ENCODE results near the gene MAT2B.

Gene MAT2B

GRCh38 chr5:163505368-163506094 lies at the start of gene MAT2B (continued):
- TF ChIP-seq ZSCAN16 (tag by site-specific recombination; IDR thresholded peaks at IDR 0.05) (peak; percentile 90), PRDM2 (tag by site-specific recombination; IDR thresholded peaks at IDR 0.05; ENCODE audit: borderline replicate concordance) (no peak), ZNF560 (tag by site-specific recombination; IDR thresholded peaks at IDR 0.05; ENCODE audit: borderline replicate concordance) (no peak), ZNF521 (tag by site-specific recombination; IDR thresholded peaks at IDR 0.05) (no peak), ZFP69B (tag by site-specific recombination; IDR thresholded peaks at IDR 0.05) (peak; percentile 21; the same call in 1 of the 2 replicates), ZFP41 (tag by site-specific recombination; IDR thresholded peaks at IDR 0.05; ENCODE audit: borderline replicate concordance) (no peak), WT1 (tag by site-specific recombination; IDR thresholded peaks at IDR 0.05) (peak; percentile 57), ZNF202 (tag by site-specific recombination; IDR thresholded peaks at IDR 0.05; ENCODE audit: borderline replicate concordance) (no peak), ZNF354C (tag by site-specific recombination; IDR thresholded peaks at IDR 0.05; ENCODE audit: borderline replicate concordance, low read depth) (no peak), ZNF488 (tag by site-specific recombination; IDR thresholded peaks at IDR 0.05) (no peak), ZNF2 (tag by site-specific recombination; IDR thresholded peaks at IDR 0.05) (peak; percentile 57), PRDM6 (tag by site-specific recombination; IDR thresholded peaks at IDR 0.05) (peak; percentile 94), ZNF175 (tag by site-specific recombination; IDR thresholded peaks at IDR 0.05) (no peak), HOXD13 (CRISPR knock-in tag; IDR thresholded peaks at IDR 0.05; ENCODE audit: borderline replicate concordance) (no peak), PRDM10 (tag by site-specific recombination; IDR thresholded peaks at IDR 0.05) (peak; percentile 54), ZNF555 (tag by site-specific recombination; conservative IDR thresholded peaks at IDR 0.05) (no peak), ZNF670 (tag by site-specific recombination; IDR thresholded peaks at IDR 0.05; ENCODE audit: low read depth) (no peak), ZNF10 (tag by site-specific recombination; IDR thresholded peaks at IDR 0.05) (no peak), ZNF654 (tag by site-specific recombination; IDR thresholded peaks at IDR 0.05; ENCODE audit: low read depth) (no peak), KLF1 (tag by site-specific recombination; IDR thresholded peaks at IDR 0.05) (peak; percentile 84), BCL11A (tag by site-specific recombination; IDR thresholded peaks at IDR 0.05; ENCODE audit: low read depth) (peak; percentile 64; the same call in 1 of the 2 replicates), ZNF530 (tag by site-specific recombination; IDR thresholded peaks at IDR 0.05; ENCODE audit: low read depth) (no peak), ZNF843 (tag by site-specific recombination; IDR thresholded peaks at IDR 0.05) (peak; percentile 58; the same call in 1 of the 2 replicates), ZNF274 (IDR thresholded peaks at IDR 0.05; ENCODE audit: low read length) (no peak), ZNF274 (tag by site-specific recombination; IDR thresholded peaks at IDR 0.05; ENCODE audit: borderline replicate concordance) (no peak), ZBTB8A (tag by site-specific recombination; IDR thresholded peaks at IDR 0.05) (peak; percentile 86), ELK4 (IDR thresholded peaks at IDR 0.05; ENCODE audit: borderline replicate concordance, low read depth, low read length) (no peak)
